Renal cortex interstitium (tissue), 15 donors: ENCODE data around the gene RAD50. TPM values are rescaled to one million over a fixed set of nuclear protein-coding genes. Genes with fewer than 3 reads are reported as not detected.
"Not testable (repeated sequence)": the region's sequence is repeated elsewhere in the genome, so short reads cannot be mapped to it uniquely, and the experiment has no call there.

Experiments
- DNase-seq, 11 donors: peaks; one replicate each; pipeline ENCODE4 v3.0.0-alpha.2; 2013; ENCODE audit warnings: low read depth in 9 of 11, low spot score in 4 of 11; ENCODE audit errors: extremely low read depth in 1 of 11
- long read RNA-seq, 16 experiments: transcript quantifications; one replicate each; lab custom pipeline, GENCODE V29; 2026
- polyA plus RNA-seq, 3 donors: library from polyadenylated mRNA; unstranded; fragments of 120-200 nt; gene quantifications; one replicate each; pipeline ENCODE4 v1.2.1, GENCODE V29; 2013; ENCODE audit not compliant: insufficient read length in 3 of 3

Gene RAD50
- 10 to 100 TPM; 36.6 to 49.9 (median 48.8) TPM for polyA plus RNA-seq
- long read RNA-seq, donor 1 = 0 reads
- long read RNA-seq, donor 2 = 0 reads
- long read RNA-seq, donor 3, partial matches to known transcripts = 13 of 13 reads
- long read RNA-seq, donor 3, other reads (novel, unspliced or antisense) = 0 of 13 reads
- long read RNA-seq, donor 4, full-length matches to known transcripts = 1 of 1 reads
- long read RNA-seq, donor 4, partial matches to known transcripts = 0 of 1 reads
- long read RNA-seq, donor 4, other reads (novel, unspliced or antisense) = 0 of 1 reads
- long read RNA-seq, donor 5 = 0 reads
- long read RNA-seq, donor 6, partial matches to known transcripts = 9 of 9 reads
- long read RNA-seq, donor 6, other reads (novel, unspliced or antisense) = 0 of 9 reads
- long read RNA-seq, donor 7, partial matches to known transcripts = 8 of 8 reads
- long read RNA-seq, donor 7, other reads (novel, unspliced or antisense) = 0 of 8 reads
- long read RNA-seq, donor 8 = 0 reads
- long read RNA-seq, donor 9, partial matches to known transcripts = 5 of 6 reads
- long read RNA-seq, donor 9, other reads (novel, unspliced or antisense) = 0 of 6 reads
- long read RNA-seq, donor 10, partial matches to known transcripts = 13 of 13 reads
- long read RNA-seq, donor 10, other reads (novel, unspliced or antisense) = 0 of 13 reads
- long read RNA-seq, donor 11, full-length matches to known transcripts = 2 of 2 reads
- long read RNA-seq, donor 11, partial matches to known transcripts = 0 of 2 reads
- long read RNA-seq, donor 11, other reads (novel, unspliced or antisense) = 0 of 2 reads
- long read RNA-seq, donor 12 = 0 reads
- long read RNA-seq, donor 13 = 0 reads
- long read RNA-seq, donor 14 = 0 reads
- long read RNA-seq, donor 15, partial matches to known transcripts = 10 of 10 reads
- long read RNA-seq, donor 15, other reads (novel, unspliced or antisense) = 0 of 10 reads
- long read RNA-seq, donor 16, partial matches to known transcripts = 171 of 171 reads
- long read RNA-seq, donor 16, other reads (novel, unspliced or antisense) = 0 of 171 reads

- DNase-seq = peak; percentile 71 to 87 (median 83)
Observed at GRCh38 chr5:132556763-132557477, at the start of gene RAD50. TSS of gene RAD50 (plus strand) at chr5:132556977. CDS start at chr5:132557325, 348 bp downstream.

- no peak for DNase-seq
Observed at GRCh38 chr5:132510076-132510475, 46.7 kb upstream of the RAD50 start.

- not testable (repeated sequence) for DNase-seq
Observed at GRCh38 chr5:132513618-132514336, 43.0 kb upstream of the RAD50 start.

GRCh38 chr5:132522067-132522466, 34.7 kb upstream of the RAD50 start:
- not testable (repeated sequence) for DNase-seq

- DNase-seq = not testable (repeated sequence)
Observed at GRCh38 chr5:132524877-132525276, 31.9 kb upstream of the RAD50 start.

GRCh38 chr5:132525299-132525724, 31.5 kb upstream of the RAD50 start:
- DNase-seq = no peak

- DNase-seq = peak in 10 of 11 donors; percentile 26 to 75 (median 52)
Observed at GRCh38 chr5:132526290-132526973, 30.3 kb upstream of the RAD50 start.

GRCh38 chr5:132526974-132527564, 29.7 kb upstream of the RAD50 start:
- no peak for DNase-seq

GRCh38 chr5:132528021-132528420, 28.8 kb upstream of the RAD50 start:
- no peak for DNase-seq

- DNase-seq = no peak
Observed at GRCh38 chr5:132528866-132529634, 27.7 kb upstream of the RAD50 start.

GRCh38 chr5:132530946-132531345, 25.8 kb upstream of the RAD50 start:
- no peak for DNase-seq

- DNase-seq = no peak
Observed at GRCh38 chr5:132539716-132540115, 17.1 kb upstream of the RAD50 start.

GRCh38 chr5:132540149-132540548, 16.6 kb upstream of the RAD50 start:
- DNase-seq = no peak

GRCh38 chr5:132540764-132541163, 16.0 kb upstream of the RAD50 start:
- DNase-seq = no peak

GRCh38 chr5:132543472-132544201, 13.1 kb upstream of the RAD50 start, which contains the start of gene IL5:
TSS of gene IL5 (minus strand) at chr5:132543522. CDS start at chr5:132543478, 44 bp downstream.
- no peak for DNase-seq

GRCh38 chr5:132546108-132546507, 10.7 kb upstream of the RAD50 start:
- no peak for DNase-seq
